Colonic mucosa (tissue), 4 donors: ENCODE measurements around the gene HOTAIR. TPM values are rescaled to one million over a fixed set of nuclear protein-coding genes. Genes with fewer than 3 reads are reported as not detected.

Experiments used
- DNase-seq: peaks from one replicate; pipeline ENCODE4 v3.0.0-alpha.2; 2020
- H3K27ac ChIP-seq: fragments of 200-600 bp; one replicate; pipeline ENCODE4 v1.8.0; 2021
- H3K27me3 ChIP-seq: fragments of 200-600 bp; one replicate; pipeline ENCODE4 v1.8.0; 2021
- H3K36me3 ChIP-seq: fragments of 200-600 bp; one replicate; pipeline ENCODE4 v1.8.0; 2021
- H3K4me1 ChIP-seq: fragments of 200-600 bp; one replicate; pipeline ENCODE4 v1.8.0; 2021; ENCODE audit warnings: mild to moderate bottlenecking
- H3K4me3 ChIP-seq: fragments of 200-600 bp; one replicate; pipeline ENCODE4 v1.8.0; 2021
- H3K9ac ChIP-seq, 2 donors: one replicate each; pipeline ENCODE4 v1.7.0; 2013; ENCODE audit warnings: control low read depth in 2 of 2, low read depth in 2 of 2, low read length in 2 of 2
- H3K9me3 ChIP-seq: fragments of 200-600 bp; one replicate; pipeline ENCODE4 v1.8.0; 2021
- intact Hi-C: fragments of 100-400 bp; cut with DNase I; formaldehyde crosslinking; loops from one replicate; pipeline ENCODE4 v1.14.1; 2022
- total RNA-seq, 2 donors: library from RNA; stranded (reverse); fragmentation: NEBNext Ultra II Directional in 1 of 2; extraction: Animal tissue kit (Norgen Biotek cat#: 25700) in 1 of 2; gene quantifications; one replicate each; pipeline ENCODE4 v1.2.1, GENCODE V29; 2021
- TF ChIP-seq, protein P1 (sequence below): fragments of 200-600 bp; IDR thresholded peaks from one replicate; pipeline ENCODE4 v1.8.0; 2022; ENCODE audit warnings: antibody characterized with exemption, mild to moderate bottlenecking
- donor health status: healthy.
- donor health status: DM: no; HTN: no; CAD: no.
- donor health status: DM: no; HTN: no; CAD: no.

HOTAIR gene
- total RNA-seq, 2 donors from 2014 or later: not detected

DNA sequence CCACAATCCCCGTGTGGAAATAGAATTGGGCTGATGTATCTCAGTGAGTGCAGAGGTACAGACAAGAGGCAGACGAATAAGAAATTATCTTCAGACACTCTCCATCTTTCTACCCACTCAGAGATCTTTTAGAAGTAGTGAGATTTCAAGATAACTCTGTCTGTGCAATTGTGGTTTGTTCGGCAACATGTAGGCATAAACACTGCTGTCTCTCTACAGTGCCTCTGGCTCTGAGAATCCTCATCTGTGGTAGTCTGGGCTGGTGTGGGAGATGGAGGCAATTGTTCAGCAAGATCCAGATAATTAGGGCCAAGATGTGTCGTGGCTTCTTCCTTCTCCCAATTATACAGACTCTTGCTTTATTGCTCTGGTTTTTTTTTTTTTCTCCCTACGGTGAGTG, 33.0 kb downstream of the HOTAIR start:
- Histone ChIP-seq H3K27me3 (peaks cover 87% of the 10 kb centered on the region), H3K4me1 (no peaks in the 10 kb centered on the region), H3K9ac (no peak overlapping the region), H3K9me3 (no peaks in the 10 kb centered on the region), H3K36me3 (no peaks in the 10 kb centered on the region), H3K4me3 (no peak overlapping the region), H3K27ac (no peak overlapping the region)
- TF ChIP-seq, protein P1, sequence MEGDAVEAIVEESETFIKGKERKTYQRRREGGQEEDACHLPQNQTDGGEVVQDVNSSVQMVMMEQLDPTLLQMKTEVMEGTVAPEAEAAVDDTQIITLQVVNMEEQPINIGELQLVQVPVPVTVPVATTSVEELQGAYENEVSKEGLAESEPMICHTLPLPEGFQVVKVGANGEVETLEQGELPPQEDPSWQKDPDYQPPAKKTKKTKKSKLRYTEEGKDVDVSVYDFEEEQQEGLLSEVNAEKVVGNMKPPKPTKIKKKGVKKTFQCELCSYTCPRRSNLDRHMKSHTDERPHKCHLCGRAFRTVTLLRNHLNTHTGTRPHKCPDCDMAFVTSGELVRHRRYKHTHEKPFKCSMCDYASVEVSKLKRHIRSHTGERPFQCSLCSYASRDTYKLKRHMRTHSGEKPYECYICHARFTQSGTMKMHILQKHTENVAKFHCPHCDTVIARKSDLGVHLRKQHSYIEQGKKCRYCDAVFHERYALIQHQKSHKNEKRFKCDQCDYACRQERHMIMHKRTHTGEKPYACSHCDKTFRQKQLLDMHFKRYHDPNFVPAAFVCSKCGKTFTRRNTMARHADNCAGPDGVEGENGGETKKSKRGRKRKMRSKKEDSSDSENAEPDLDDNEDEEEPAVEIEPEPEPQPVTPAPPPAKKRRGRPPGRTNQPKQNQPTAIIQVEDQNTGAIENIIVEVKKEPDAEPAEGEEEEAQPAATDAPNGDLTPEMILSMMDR: no peak
- intact Hi-C loops: no loop called here
- no peak for DNase-seq

DNA sequence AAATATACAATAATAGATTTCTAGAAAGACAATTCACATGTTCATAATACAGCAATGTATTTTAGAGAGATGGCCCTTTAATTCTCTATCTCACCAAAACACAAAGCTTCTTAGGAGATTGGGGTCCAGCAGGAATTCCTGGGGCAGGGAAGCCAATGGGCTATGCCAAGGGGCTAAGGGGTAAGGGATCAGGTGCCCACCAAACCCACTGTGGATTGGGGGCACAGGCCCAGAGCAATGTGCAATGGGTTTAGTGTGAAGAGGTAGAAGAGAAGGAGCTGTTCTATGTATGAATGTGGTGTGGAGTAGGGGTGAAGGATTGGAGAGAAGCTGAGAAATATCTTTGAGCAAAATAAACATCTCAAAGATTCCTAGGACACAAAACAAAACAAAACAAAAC, 33.6 kb downstream of the HOTAIR start:
- TF ChIP-seq, protein P1: no peak
- Histone ChIP-seq H3K4me3 (no peak overlapping the region), H3K36me3 (no peaks in the 10 kb centered on the region), H3K4me1 (no peaks in the 10 kb centered on the region), H3K9me3 (no peaks in the 10 kb centered on the region), H3K27ac (no peak overlapping the region), H3K9ac (no peak overlapping the region), H3K27me3 (peaks cover 87% of the 10 kb centered on the region)
- intact Hi-C loops: no loop called here
- DNase-seq: no peak

DNA sequence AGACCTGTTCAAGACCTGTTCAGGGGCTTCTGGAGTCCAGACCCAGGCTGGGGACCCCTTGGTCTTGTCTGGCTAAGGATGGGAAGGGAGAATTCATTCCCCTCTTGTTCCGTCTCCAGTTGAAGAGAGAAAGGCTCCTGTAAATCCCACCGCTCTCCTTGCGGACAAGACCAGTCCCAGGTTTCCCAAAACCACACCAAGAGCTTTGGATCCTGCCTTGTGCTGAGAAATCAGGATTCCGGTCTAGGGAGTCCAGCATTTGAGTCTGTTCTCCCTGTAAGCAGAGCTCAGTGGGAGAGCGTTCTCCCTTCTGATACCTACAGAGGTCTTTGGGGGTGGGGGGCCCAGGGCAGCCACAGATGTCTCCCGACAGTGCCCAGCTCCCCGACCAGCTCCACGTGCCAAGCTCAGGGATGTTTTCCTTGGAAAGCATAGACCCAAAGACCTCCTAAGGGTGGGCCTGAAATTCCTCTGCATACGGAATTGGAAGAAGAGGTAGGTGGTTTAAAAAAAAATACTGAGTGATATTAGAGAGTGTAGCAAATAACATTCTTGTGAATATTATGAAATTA, 34.2 kb downstream of the HOTAIR start:
- Histone ChIP-seq H3K9me3 (no peaks in the 10 kb centered on the region), H3K27ac (no peak overlapping the region), H3K9ac (no peak overlapping the region), H3K27me3 (peaks cover 87% of the 10 kb centered on the region), H3K4me3 (no peak overlapping the region), H3K4me1 (no peaks in the 10 kb centered on the region), H3K36me3 (no peaks in the 10 kb centered on the region)
- TF ChIP-seq, protein P1: no peak
- DNase-seq: no peak
- intact Hi-C loops: no loop called here

DNA sequence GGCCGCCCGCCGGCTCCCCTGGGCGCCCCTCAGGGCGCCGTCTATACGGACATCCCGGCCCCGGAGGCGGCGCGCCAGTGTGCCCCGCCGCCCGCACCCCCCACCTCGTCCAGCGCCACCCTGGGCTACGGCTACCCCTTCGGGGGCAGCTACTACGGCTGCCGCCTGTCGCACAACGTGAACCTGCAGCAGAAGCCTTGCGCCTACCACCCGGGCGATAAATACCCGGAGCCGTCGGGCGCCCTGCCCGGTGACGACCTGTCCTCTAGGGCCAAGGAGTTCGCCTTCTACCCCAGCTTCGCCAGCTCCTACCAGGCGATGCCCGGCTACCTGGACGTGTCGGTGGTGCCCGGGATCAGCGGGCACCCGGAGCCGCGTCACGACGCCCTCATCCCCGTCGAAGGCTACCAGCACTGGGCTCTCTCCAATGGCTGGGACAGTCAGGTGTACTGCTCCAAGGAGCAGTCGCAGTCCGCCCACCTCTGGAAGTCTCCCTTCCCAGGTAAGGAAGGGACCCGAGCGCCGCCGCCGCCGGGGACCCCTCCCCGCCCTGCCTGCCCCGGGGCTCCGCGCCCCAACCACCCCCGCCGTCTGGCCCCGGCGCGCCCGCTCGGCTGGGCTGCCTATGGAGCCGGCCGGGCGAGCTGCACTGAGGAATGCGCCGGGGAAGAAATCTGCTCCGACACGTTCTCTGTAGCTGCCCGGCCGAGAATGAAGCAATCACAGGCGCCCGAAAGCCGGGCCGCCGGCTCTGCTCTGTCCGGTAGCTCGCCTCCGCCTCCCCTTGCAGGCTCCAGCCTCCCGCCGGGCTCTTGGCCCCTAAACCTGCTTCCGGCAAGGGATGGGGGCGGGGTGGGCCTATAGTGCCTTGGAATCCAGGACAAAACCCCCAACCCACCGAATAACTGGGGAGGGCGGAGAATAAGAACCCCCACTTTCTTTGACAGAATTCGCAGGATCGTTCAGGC, 35.3 kb downstream of the HOTAIR start:
- no peak overlapping the region for H3K27ac ChIP-seq
- DNase-seq: no peak
- H3K9ac ChIP-seq: no peak overlapping the region
- no peaks in the 10 kb centered on the region for H3K36me3 ChIP-seq
- H3K4me3 ChIP-seq: no peak overlapping the region
- peaks cover 87% of the 10 kb centered on the region for H3K27me3 ChIP-seq
- intact Hi-C loops: no loop called here
- no peaks in the 10 kb centered on the region for H3K4me1 ChIP-seq
- no peaks in the 10 kb centered on the region for H3K9me3 ChIP-seq
- TF ChIP-seq, protein P1: no peak

DNA sequence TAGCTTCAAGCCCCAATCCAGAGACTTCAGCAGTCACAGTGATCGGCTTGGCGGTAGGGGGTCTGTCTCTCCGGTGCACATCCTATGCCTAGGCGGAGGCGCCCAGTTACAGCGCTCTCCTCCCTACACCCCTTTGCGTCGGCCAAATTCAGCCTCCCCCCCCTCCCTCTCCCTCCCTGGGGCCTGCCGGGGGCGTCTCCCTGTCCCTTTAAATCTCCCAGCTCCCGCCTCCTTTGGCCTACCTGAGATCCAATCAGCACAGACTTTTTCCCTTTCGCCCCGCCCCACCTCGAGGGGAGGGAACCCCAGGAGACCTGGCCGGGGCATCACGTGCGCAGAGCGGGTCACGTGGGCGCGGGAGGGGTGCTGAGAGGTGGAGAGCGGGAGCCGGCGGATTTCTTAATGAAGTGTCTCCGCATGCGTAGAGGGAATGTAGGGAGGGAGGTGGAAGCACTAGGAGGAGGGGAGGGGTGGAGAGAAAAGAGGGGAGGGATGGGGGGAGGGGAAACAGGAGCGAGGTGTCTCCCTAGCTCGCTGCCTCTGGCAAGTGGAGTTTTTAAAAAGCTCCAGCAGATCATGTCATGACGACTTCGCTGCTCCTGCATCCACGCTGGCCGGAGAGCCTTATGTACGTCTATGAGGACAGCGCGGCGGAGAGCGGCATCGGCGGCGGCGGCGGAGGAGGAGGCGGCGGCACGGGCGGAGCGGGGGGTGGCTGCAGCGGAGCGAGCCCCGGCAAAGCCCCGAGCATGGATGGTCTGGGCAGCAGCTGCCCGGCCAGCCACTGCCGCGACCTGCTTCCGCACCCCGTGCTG, 36.2 kb downstream of the HOTAIR start, which contains the start of gene HOXC13:
Gene HOXC13, plus strand, starts transcription at position 506 of the 815 bp plus-strand sequence. Its CDS starts 76 bp downstream, at position 582.
- TF ChIP-seq, protein P1: no peak
- Histone ChIP-seq H3K27me3 (peaks cover 87% of the 10 kb centered on the region), H3K9me3 (no peaks in the 10 kb centered on the region), H3K36me3 (no peaks in the 10 kb centered on the region), H3K9ac (no peak within 1 kb of the TSS), H3K4me3 (no peak within 1 kb of the TSS), H3K4me1 (no peaks in the 10 kb centered on the region), H3K27ac (no peak within 1 kb of the TSS)
- intact Hi-C loops: no loop called here
- DNase-seq: peak; percentile 38
